Nephron progenitor cell (in vitro differentiated cells): ENCODE results near the gene KCNK13.

Experiments
- DNase-seq: peaks from one replicate; pipeline ENCODE4 v3.0.0; 2021
- H3K27ac Mint-ChIP-seq: 2 replicates; pipeline ENCODE4 v1.8.0; 2021; ENCODE audit warnings: mild to moderate bottlenecking, moderate library complexity, mixed read lengths
- H3K27me3 Mint-ChIP-seq: 2 replicates; pipeline ENCODE4 v1.8.0; 2021; ENCODE audit warnings: mild to moderate bottlenecking, low read depth, mixed read lengths; ENCODE audit not compliant: poor library complexity
- H3K36me3 Mint-ChIP-seq: 2 replicates; pipeline ENCODE4 v1.8.0; 2021; ENCODE audit warnings: low read depth, mixed read lengths
- H3K4me1 Mint-ChIP-seq: 2 replicates; pipeline ENCODE4 v1.8.0; 2021; ENCODE audit warnings: mixed read lengths
- H3K4me3 Mint-ChIP-seq: 2 replicates; pipeline ENCODE4 v1.8.0; 2021; ENCODE audit warnings: mild to moderate bottlenecking, moderate library complexity, mixed read lengths
- H3K9me3 Mint-ChIP-seq: 2 replicates; pipeline ENCODE4 v1.8.0; 2021; ENCODE audit warnings: mild to moderate bottlenecking, moderate library complexity, mixed read lengths
- TF ChIP-seq, protein P1 (sequence below): fragments of 200-600 bp; sonication (generic); IDR thresholded peaks from 2 replicates; pipeline ENCODE4 v1.5.0; 2021; ENCODE audit warnings: antibody characterized with exemption

The KCNK13 gene

DNA sequence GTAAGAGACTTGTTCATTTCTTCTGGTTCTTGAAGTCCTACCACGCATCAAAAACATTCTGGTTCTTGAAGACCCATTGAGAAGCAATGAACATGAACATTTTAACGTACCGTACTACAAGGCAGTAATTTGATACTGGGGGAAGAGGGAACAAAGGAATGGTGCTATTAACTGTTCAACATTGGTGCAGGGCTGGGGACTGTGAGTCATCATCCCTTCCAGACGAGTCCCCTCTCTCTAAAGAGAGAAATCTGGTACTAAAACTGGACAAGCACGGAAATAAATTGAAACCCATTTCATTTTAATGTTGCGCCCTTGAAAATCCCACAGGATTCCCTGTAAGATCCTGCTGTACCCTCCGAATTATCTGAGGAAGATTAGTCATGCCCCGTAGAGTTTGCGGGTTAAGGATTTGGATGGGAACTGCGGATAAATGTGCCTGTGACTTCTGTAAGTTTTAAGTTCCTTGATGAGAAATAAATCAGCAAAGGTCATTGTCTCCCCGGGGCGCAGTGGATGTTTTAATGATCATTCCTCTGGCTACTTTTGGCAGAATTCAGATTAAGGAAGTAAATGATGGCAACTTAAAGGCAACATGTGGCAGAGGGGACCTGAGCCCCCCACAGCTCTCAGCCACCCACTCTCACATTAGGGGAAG lies 78.6 kb downstream of the KCNK13 start:
- TF ChIP-seq, protein P1, sequence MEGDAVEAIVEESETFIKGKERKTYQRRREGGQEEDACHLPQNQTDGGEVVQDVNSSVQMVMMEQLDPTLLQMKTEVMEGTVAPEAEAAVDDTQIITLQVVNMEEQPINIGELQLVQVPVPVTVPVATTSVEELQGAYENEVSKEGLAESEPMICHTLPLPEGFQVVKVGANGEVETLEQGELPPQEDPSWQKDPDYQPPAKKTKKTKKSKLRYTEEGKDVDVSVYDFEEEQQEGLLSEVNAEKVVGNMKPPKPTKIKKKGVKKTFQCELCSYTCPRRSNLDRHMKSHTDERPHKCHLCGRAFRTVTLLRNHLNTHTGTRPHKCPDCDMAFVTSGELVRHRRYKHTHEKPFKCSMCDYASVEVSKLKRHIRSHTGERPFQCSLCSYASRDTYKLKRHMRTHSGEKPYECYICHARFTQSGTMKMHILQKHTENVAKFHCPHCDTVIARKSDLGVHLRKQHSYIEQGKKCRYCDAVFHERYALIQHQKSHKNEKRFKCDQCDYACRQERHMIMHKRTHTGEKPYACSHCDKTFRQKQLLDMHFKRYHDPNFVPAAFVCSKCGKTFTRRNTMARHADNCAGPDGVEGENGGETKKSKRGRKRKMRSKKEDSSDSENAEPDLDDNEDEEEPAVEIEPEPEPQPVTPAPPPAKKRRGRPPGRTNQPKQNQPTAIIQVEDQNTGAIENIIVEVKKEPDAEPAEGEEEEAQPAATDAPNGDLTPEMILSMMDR: no peak
- Mint-ChIP-seq H3K36me3 (no peaks in the 10 kb centered on the region), H3K27me3 (peaks cover 25% of the 10 kb centered on the region), H3K4me3 (peak overlapping the region; percentile 4), H3K9me3 (peaks cover 3% of the 10 kb centered on the region), H3K27ac (peak overlapping the region; percentile 27), H3K4me1 (peaks cover 34% of the 10 kb centered on the region)
- peak; percentile 7 for DNase-seq

DNA sequence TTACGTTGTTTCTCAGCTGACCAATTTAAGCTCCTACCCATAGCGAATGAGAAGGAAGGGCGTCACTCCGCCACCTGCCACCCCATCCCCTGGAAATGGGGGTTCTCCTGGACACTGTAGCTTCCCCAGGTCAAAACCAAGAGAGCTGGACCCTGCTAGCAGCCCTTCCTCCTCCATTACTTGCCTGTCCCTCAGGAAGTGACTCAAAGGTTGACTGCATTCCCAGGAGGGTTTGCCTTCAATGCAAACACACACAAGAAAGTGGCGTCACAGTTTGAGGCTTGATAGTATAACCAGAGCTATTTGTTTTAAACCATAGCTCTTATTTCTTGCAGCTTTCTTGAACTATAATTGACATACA lies 79.1 kb downstream of the KCNK13 start:
- Mint-ChIP-seq H3K36me3 (no peaks in the 10 kb centered on the region), H3K27me3 (peaks cover 25% of the 10 kb centered on the region), H3K9me3 (peaks cover 3% of the 10 kb centered on the region), H3K4me1 (peaks cover 34% of the 10 kb centered on the region), H3K27ac (peak overlapping the region; percentile 27), H3K4me3 (peak overlapping the region; percentile 4)
- DNase-seq: no peak
- TF ChIP-seq, protein P1: no peak

DNA sequence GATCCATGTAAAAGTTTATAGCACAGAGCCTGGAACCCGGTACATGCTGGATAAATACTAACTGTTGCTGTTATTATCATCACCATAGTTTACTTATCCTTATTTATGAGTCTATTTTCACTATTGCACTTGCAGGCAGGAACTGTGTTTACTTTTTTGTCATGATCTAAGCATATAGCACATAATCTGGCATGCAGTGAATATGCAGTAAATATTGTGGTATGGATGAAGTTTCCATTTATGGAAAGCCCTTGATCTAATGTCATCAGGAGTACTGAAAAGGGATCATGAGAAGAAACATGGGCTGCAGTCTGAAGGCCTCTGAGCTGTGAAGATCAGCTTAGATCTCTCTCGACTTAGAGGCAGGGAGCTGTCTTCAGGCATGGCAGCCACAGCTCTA lies 91.6 kb downstream of the KCNK13 start:
- Mint-ChIP-seq H3K27me3 (peaks cover 11% of the 10 kb centered on the region), H3K27ac (no peak overlapping the region), H3K9me3 (peaks cover 5% of the 10 kb centered on the region), H3K4me1 (peaks cover 3% of the 10 kb centered on the region), H3K4me3 (no peak overlapping the region), H3K36me3 (no peaks in the 10 kb centered on the region)
- TF ChIP-seq, protein P1: no peak
- DNase-seq: no peak

DNA sequence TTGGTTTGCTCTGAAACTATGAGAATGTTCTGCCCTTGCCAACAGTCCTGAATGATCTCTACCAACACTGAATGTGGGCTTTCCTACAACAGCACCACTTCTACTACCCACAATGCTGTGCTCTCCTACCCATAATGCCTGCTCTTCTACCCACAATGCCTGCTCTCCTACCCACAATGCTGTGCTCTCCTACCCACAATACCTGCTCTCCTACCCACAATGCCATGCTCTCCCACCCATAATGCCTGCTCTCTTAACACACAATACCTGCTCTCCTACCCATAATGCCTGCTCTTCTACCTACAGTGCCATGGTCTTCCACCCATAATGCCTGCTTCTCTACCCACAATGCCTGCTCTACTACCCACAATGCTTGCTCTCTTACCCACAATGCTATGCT lies 92.3 kb downstream of the KCNK13 start:
- H3K27me3 Mint-ChIP-seq: peaks cover 11% of the 10 kb centered on the region
- no peak for DNase-seq
- TF ChIP-seq, protein P1: no peak
- peaks cover 9% of the 10 kb centered on the region for H3K4me1 Mint-ChIP-seq
- H3K4me3 Mint-ChIP-seq: no peak overlapping the region
- no peaks in the 10 kb centered on the region for H3K36me3 Mint-ChIP-seq
- H3K27ac Mint-ChIP-seq: no peak overlapping the region
- H3K9me3 Mint-ChIP-seq: peaks cover 5% of the 10 kb centered on the region

DNA sequence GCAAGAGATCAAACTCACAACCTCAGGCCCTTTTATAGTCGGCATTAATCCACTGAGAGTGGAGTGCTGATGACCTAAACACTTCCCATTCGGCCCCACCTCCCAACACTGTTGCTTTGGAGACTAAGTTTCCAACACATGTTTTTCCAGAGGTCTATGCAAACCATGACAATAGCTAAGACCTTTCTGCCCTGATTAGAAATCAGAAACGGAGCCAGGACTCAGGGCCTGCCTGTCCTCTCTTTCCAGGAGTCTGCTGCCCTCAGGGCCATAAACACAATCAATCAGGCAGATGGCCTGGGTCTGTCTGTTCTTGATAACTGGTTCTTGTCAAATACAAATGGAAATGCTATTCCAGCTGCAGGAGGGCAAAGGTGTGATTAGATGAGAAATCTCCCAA lies 97.4 kb downstream of the KCNK13 start:
- peaks cover 3% of the 10 kb centered on the region for H3K9me3 Mint-ChIP-seq
- H3K36me3 Mint-ChIP-seq: no peaks in the 10 kb centered on the region
- TF ChIP-seq, protein P1: no peak
- no peak for DNase-seq
- H3K4me3 Mint-ChIP-seq: no peak overlapping the region
- no peak overlapping the region for H3K27ac Mint-ChIP-seq
- peaks cover 14% of the 10 kb centered on the region for H3K4me1 Mint-ChIP-seq
- H3K27me3 Mint-ChIP-seq: peaks cover 15% of the 10 kb centered on the region

DNA sequence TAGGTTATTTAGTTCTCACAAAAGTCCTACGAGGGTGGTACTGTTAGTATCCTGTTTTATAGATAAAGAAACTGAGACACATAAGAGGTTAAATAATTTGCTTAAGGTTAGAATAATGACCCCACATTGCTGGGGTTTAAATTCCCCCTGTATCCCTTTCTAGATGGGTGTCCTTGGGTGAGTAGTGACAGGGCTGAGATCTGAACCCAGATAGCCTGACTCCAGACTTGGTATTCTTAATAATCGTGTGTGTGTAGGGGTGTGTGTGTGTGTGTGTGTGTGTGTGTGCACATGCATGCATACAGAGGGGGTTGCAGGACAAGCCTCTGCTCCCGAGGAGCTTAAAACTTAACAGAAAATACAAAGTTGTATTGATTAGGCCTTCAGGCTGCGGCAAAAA lies 97.9 kb downstream of the KCNK13 start:
- H3K27me3 Mint-ChIP-seq: peaks cover 15% of the 10 kb centered on the region

More for the DNA sequence above, 97.9 kb downstream of the KCNK13 start:
- Mint-ChIP-seq H3K4me3 (no peak overlapping the region), H3K36me3 (no peaks in the 10 kb centered on the region), H3K27ac (peak overlapping the region; percentile 52), H3K9me3 (peaks cover 1% of the 10 kb centered on the region), H3K4me1 (peaks cover 14% of the 10 kb centered on the region)
- no peak for DNase-seq
- TF ChIP-seq, protein P1: no peak
